Uterus (tissue), 4 donors: Measurements from ENCODE around the gene TAF5. TPM values are rescaled to one million over a fixed set of nuclear protein-coding genes. Genes with fewer than 3 reads are reported as not detected.
"Not testable (repeated sequence)": the region's sequence is repeated elsewhere in the genome, so short reads cannot be mapped to it uniquely, and the experiment has no call there.

ENCODE experiments used
- DNase-seq, 2 donors: peaks; one replicate each; pipeline ENCODE4 v3.0.0-alpha.2; 2019 to 2020
- H3K27ac ChIP-seq, 2 donors: fragments of 200-600 bp; sonication (generic); 1 replicate in 1 of 2; 2 replicates in 1 of 2; pipeline ENCODE4 v1.5.1; 2016 to 2018
- H3K27me3 ChIP-seq, 2 donors: fragments of 200-600 bp; sonication (generic); one replicate each; pipeline ENCODE4 v1.5.1; 2018 to 2019; ENCODE audit warnings: control low read depth in 1 of 2
- H3K36me3 ChIP-seq, 2 donors: fragments of 200-600 bp; sonication (generic); one replicate each; pipeline ENCODE4 v1.5.1; 2019; ENCODE audit warnings: control low read depth in 1 of 2
- H3K4me1 ChIP-seq, 2 donors: fragments of 200-600 bp; sonication (generic); one replicate each; pipeline ENCODE4 v1.5.1; 2018 to 2019; ENCODE audit warnings: control low read depth in 1 of 2
- H3K4me3 ChIP-seq, 2 donors: fragments of 200-600 bp; sonication (generic); 1 replicate in 1 of 2; 2 replicates in 1 of 2; pipeline ENCODE4 v1.5.1; 2018 to 2019; ENCODE audit warnings: mild to moderate bottlenecking in 1 of 2
- H3K9me3 ChIP-seq, 2 donors: fragments of 200-600 bp; sonication (generic); one replicate each; pipeline ENCODE4 v1.5.1; 2019; ENCODE audit warnings: control low read depth in 1 of 2
- POLR2A ChIP-seq, 2 donors: fragments of 450-650 bp; IDR thresholded peaks; one replicate each; pipeline ENCODE4 v1.6.1; 2016; ENCODE audit warnings: antibody characterized with exemption in 2 of 2, mild to moderate bottlenecking in 1 of 2, moderate library complexity in 1 of 2
- intact Hi-C: fragments of 100-400 bp; cut with DNase I; formaldehyde crosslinking; loops from one replicate; pipeline ENCODE4 v1.15.1; 2023; ENCODE audit warnings: low total_unique reads
- total RNA-seq, 4 donors: library from RNA; depleted of rRNA in 3 of 4; stranded (reverse); fragments of >200 nt in 3 of 4; gene quantifications; one replicate each; pipeline versions ENCODE4 v1.1.0 to v1.2.4, GENCODE V29; 2014 to 2023
- TF ChIP-seq, protein P1 (sequence below), 4 experiments: fragments of 200-600 bp in 2 of 4; fragments of 450-650 bp in 2 of 4; sonication (generic) in 2 of 4; IDR thresholded peaks; one replicate each; pipeline ENCODE4 v1.5.1; 2016 to 2019; ENCODE audit warnings: antibody characterized with exemption in 4 of 4, mild to moderate bottlenecking in 2 of 4, moderate library complexity in 1 of 4
- donor health status: DM: yes; HTN: yes; CAD: no.

The TAF5 gene
- total RNA-seq, 4 donors from 2014 or later = 1.8 to 8.6 (median 6.0) TPM

DNA sequence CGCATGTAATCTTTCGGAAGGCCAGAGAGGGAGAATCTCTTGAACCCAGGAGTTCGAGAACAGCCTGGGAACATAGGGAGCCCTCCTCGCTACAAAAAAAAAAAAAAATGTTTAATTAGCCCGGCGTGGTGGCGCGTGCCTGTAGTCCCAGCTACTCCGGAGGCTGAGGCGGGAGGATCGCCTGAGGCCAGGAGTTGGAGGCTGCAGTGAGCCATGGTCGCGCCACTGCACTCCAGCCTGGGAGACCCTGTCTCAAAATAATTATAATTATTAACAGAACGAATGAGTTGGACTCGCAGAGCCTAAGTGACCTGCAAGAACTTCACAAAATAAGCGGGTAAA lies 17.6 kb upstream of the TAF5 start:
- intact Hi-C loops = no loop called here
- DNase-seq = no peak
- TF ChIP-seq, protein P1, sequence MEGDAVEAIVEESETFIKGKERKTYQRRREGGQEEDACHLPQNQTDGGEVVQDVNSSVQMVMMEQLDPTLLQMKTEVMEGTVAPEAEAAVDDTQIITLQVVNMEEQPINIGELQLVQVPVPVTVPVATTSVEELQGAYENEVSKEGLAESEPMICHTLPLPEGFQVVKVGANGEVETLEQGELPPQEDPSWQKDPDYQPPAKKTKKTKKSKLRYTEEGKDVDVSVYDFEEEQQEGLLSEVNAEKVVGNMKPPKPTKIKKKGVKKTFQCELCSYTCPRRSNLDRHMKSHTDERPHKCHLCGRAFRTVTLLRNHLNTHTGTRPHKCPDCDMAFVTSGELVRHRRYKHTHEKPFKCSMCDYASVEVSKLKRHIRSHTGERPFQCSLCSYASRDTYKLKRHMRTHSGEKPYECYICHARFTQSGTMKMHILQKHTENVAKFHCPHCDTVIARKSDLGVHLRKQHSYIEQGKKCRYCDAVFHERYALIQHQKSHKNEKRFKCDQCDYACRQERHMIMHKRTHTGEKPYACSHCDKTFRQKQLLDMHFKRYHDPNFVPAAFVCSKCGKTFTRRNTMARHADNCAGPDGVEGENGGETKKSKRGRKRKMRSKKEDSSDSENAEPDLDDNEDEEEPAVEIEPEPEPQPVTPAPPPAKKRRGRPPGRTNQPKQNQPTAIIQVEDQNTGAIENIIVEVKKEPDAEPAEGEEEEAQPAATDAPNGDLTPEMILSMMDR (IDR thresholded peaks at IDR 0.05) = no peak
- no peak for TF ChIP-seq POLR2A (IDR thresholded peaks at IDR 0.05)
- no peaks in the 10 kb centered on the region for H3K4me1 ChIP-seq
- no peaks in the 10 kb centered on the region for H3K27me3 ChIP-seq
- H3K27ac ChIP-seq = peak overlapping the region; percentile 82 to 91
- no peaks in the 10 kb centered on the region for H3K9me3 ChIP-seq
- no peaks in the 10 kb centered on the region for H3K36me3 ChIP-seq
- peak overlapping the region; percentile 58 to 67 for H3K4me3 ChIP-seq

DNA sequence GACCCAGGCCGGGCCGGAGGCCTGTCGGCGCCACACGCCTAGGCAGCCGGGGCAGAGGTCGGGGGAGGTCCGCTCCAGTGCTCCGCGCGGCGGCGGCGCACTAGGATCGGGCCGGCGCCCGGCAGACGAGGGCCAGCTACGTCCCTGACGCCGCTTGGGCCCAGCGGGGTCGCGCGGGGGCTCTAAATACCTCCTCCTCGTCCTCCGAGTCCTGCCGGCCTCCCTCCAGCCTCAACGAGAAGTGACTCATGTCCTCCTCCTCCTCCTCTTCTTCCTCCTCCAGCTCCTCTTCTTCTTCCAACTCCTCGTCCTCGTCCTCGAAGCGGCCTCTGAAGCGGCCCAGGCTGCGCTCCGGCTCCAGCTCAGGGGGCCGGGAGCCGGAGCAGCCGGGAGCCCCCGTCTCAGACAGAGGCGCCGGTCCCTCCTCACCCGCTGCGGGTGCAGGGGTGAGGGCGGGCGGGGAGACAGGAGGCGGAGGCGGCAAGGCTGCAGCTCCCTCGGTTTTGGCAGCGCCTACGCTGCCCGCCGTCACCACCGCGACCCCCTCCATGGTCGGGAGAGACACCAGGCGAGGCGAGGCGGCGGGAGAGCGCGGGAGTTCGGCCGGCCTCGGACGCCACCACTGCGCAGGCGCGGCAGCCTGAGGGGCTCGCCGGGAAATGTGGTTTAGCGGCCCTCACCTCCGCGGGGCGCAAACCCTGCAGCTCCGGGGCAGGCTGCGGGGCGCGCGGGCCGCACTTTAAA lies 17.1 kb upstream of the TAF5 start, which contains the start of gene PCGF6:
PCGF6 (minus strand) TSS at position 624 of the 744 bp plus-strand sequence; CDS start at position 550, 74 bp downstream.
- peak in 1 of 2 donors; percentile 23 for TF ChIP-seq POLR2A (IDR thresholded peaks at IDR 0.05)
- TF ChIP-seq, protein P1 (IDR thresholded peaks at IDR 0.05) = peak in 1 of 4 experiments; percentile 16
- Histone ChIP-seq H3K27ac (peak within 1 kb of the TSS; percentile 82 to 91), H3K4me3 (peak within 1 kb of the TSS; percentile 58 to 67), H3K36me3 (no peaks in the 10 kb centered on the region), H3K27me3 (no peaks in the 10 kb centered on the region), H3K4me1 (no peaks in the 10 kb centered on the region), H3K9me3 (no peaks in the 10 kb centered on the region)
- intact Hi-C loops = no loop called here
- peak; percentile 72 to 84 for DNase-seq

DNA sequence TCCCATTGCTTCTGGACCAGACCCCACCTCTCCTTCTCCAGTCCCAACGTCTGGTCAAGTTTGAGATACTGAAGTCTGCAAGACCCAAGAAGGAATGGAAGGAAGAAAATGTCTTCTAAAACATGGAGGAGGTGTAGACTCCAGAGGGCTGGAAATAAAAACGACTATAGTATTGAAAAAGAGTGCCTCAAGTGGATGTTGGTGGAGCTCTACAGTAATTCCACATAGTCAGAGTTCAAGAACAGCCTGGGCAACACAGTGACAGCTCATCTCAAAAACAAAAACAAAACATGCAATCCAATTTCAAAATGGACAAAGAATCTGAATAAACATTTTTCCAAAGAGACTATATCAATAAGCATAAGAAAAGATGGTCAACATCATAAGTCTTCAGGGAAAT lies 14.5 kb upstream of the TAF5 start:
- intact Hi-C loops = no loop called here
- Histone ChIP-seq H3K4me1 (no peaks in the 10 kb centered on the region), H3K36me3 (no peaks in the 10 kb centered on the region), H3K4me3 (no peak overlapping the region), H3K27ac (no peak overlapping the region), H3K27me3 (no peaks in the 10 kb centered on the region), H3K9me3 (no peaks in the 10 kb centered on the region)
- no peak for DNase-seq
- TF ChIP-seq, protein P1 (IDR thresholded peaks at IDR 0.05) = no peak
- TF ChIP-seq POLR2A (IDR thresholded peaks at IDR 0.05) = no peak

DNA sequence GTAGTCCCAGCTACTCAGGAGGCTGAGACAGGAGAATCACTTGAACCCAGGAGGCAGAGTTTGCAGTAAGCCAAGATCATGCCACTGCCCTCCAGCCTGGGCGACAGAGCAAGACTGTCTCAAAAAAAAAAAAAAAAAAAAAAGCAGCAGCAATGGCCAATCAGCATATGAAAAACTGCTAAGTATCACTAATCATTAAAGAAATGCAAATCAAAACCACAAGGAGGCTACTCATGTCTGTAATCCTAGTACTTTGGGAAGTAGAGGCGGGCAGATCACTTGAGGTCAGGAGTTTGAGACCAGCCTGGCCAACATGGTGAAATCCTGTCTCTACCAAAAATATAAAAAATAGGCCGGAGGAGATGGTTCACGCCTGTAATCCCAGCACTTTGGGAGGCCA lies 13.2 kb upstream of the TAF5 start:
- intact Hi-C loops = not testable (repeated sequence)

DNA sequence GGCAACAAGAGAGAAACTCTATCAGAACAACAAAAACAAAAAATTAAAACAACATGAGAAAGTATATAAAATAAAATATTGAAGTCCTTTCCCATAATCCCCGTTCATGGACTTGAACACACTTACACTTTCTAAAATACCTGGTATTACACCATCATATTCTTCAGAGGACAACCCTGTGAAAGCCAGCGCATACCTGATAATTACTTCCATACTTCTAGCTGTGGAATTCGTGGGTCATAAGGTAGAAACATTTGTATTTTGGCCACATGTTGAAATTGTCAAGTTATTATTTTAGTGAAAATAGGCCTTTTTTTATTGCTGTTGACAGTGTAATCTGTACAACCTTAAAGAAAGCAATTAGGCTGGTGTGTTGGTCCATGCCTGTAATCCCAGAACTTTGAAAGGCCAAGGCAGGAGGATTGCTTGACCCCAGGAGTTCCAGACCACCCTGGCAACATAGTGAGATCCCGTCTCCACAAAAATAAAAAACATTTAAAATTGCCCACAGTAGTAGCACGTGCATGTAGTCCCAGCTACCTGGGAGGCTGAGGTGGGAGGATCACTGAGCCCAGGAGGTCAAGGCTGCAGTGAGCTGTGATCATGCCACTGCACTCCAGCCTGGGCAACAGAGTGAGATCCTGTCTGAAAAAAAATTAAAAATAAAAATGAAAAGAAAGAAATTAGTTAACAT lies 11.7 kb upstream of the TAF5 start:
- Histone ChIP-seq H3K36me3 (no peaks in the 10 kb centered on the region), H3K9me3 (no peaks in the 10 kb centered on the region), H3K4me3 (no peak overlapping the region), H3K4me1 (no peaks in the 10 kb centered on the region), H3K27ac (no peak overlapping the region), H3K27me3 (no peaks in the 10 kb centered on the region)
- DNase-seq = no peak
- no peak for TF ChIP-seq POLR2A (IDR thresholded peaks at IDR 0.05)
- TF ChIP-seq, protein P1 (IDR thresholded peaks at IDR 0.05) = no peak
- intact Hi-C loops = no loop called here

More for the DNA sequence above, 13.2 kb upstream of the TAF5 start:
- H3K27me3 ChIP-seq, H3K9me3 ChIP-seq, H3K4me3 ChIP-seq, H3K27ac ChIP-seq, H3K4me1 ChIP-seq, DNase-seq, H3K36me3 ChIP-seq: not testable (repeated sequence)

DNA sequence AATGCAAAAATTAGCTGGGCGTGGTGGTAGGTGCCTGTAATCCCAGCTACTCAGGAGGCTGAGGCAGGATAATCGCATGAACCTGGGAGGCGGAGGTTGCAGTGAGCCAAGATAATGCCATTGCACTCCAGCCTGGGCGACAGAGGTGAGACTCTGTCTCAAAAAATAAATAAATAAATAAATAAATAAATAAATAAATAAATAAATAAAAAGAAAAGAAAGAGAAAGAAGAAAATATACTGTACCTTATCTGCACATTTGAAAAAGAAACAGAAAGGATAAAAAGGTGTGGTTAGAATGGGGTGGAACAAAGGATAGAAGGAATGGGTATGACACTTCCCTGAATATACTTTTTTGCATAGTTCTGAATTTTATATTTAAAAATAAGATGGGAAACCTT lies 8.3 kb upstream of the TAF5 start:
- H3K9me3 ChIP-seq, intact Hi-C loops, DNase-seq, H3K36me3 ChIP-seq, H3K27me3 ChIP-seq, H3K27ac ChIP-seq, H3K4me1 ChIP-seq, H3K4me3 ChIP-seq: not testable (repeated sequence)

DNA sequence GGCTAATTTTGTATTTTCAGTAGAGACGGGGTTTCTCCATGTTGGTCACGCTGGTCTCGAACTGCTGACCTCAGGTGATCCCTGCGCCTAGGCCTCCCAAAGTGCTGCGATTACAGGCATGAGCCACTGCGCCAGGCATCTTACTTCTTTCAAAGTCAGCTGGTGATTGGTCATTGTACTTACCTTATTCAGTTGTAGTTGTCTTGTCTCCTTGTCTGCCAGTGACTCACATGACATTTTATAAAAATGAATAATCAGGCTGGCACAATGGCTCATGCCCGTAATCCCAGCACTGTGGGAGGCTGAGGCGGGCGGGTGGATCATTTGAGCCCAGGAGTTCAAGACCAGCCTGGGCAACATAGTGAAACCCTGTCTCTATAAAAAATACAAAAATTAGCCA lies 7.0 kb upstream of the TAF5 start:
- H3K4me3 ChIP-seq, H3K27me3 ChIP-seq, intact Hi-C loops, DNase-seq, H3K4me1 ChIP-seq, H3K36me3 ChIP-seq, H3K27ac ChIP-seq, H3K9me3 ChIP-seq: not testable (repeated sequence)
